Tibial nerve (tissue), 3 donors: Measurements from ENCODE around the gene IFFO2.

Experiments
- CTCF ChIP-seq, 5 experiments: fragments of 200-600 bp in 3 of 5; fragments of 450-650 bp in 2 of 5; sonication (generic) in 3 of 5; IDR thresholded peaks; one replicate each; pipeline ENCODE4 v1.5.1; 2016 to 2019; ENCODE audit warnings: antibody characterized with exemption in 5 of 5, mild to moderate bottlenecking in 3 of 5, moderate library complexity in 2 of 5
- POLR2A ChIP-seq, 2 donors: fragments of 450-650 bp; IDR thresholded peaks; one replicate each; pipeline ENCODE4 v1.6.1; 2017; ENCODE audit warnings: antibody characterized with exemption in 2 of 2, mild to moderate bottlenecking in 2 of 2, moderate library complexity in 2 of 2

DNA sequence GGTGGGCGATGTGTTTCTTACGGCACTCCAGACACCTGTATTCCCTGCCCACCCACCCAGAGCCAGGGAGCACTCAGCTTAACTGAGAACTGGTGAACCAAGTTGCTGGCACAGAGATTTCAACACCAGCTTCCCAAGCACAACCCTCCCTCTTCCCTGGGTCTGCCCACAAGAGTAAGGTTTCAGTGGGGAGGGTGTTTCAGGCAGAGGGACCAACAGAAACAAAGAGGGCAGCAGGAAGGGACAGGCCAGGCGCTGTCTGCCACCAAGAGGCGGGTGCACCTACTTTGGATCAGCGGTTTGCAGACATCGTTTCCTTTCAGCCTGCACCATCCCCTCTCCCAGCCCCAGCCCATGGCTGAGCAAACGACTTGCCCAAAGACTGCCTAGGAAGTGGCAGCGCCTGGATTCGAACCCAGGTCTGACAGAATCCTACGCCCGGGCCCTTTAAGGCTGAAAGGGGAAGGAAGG lies 32.2 kb downstream of the IFFO2 start:
- no peak for TF ChIP-seq CTCF (IDR thresholded peaks at IDR 0.05)
- TF ChIP-seq POLR2A (IDR thresholded peaks at IDR 0.05): no peak
